SHP77 (cell line): ENCODE measurements around the gene C1QTNF1.

Experiments used
- DNase-seq, 2 experiments: peaks; one replicate each; lab custom pipeline; 2025; lab: John Stamatoyannopoulos, UW

Gene C1QTNF1

GRCh38 chr17:79023886-79024771 lies at the start of gene C1QTNF1:
TSS of gene C1QTNF1 (plus strand) at chr17:79024169. CDS start at chr17:79043969, 19,800 bp downstream.
- DNase-seq, result no peak

- no peak for DNase-seq
Measured at GRCh38 chr17:78974635-78975591, 49.1 kb upstream of the C1QTNF1 start.

- no peak for DNase-seq
Measured at GRCh38 chr17:78976907-78977680, 46.9 kb upstream of the C1QTNF1 start.

- DNase-seq, result no peak
Measured at GRCh38 chr17:78977681-78977943, 46.4 kb upstream of the C1QTNF1 start.

GRCh38 chr17:78977997-78978973 lies 45.7 kb upstream of the C1QTNF1 start:
- DNase-seq, result peak in 1 of 2 experiments; percentile 37

- DNase-seq, result peak; percentile 97
Measured at GRCh38 chr17:78979780-78980623, 44.0 kb upstream of the C1QTNF1 start, which contains the start of gene LGALS3BP. TSS of gene LGALS3BP (minus strand) at chr17:78979923. CDS start at chr17:78977191, 2,732 bp downstream.

GRCh38 chr17:78980624-78980972 lies 43.4 kb upstream of the C1QTNF1 start:
- DNase-seq, result no peak

GRCh38 chr17:78981010-78981888 lies 42.7 kb upstream of the C1QTNF1 start:
- DNase-seq, result no peak

GRCh38 chr17:78985395-78985794 lies 38.6 kb upstream of the C1QTNF1 start:
- DNase-seq, result no peak

- DNase-seq, result peak; percentile 65 to 72
Measured at GRCh38 chr17:78986048-78986648, 37.8 kb upstream of the C1QTNF1 start.

GRCh38 chr17:78986649-78987328 lies 37.2 kb upstream of the C1QTNF1 start:
- peak; percentile 64 to 67 for DNase-seq

GRCh38 chr17:78988152-78988551 lies 35.8 kb upstream of the C1QTNF1 start:
- DNase-seq, result no peak

- DNase-seq, result no peak
Measured at GRCh38 chr17:78990349-78991016, 33.5 kb upstream of the C1QTNF1 start.

- DNase-seq, result no peak
Measured at GRCh38 chr17:78991017-78991738, 32.8 kb upstream of the C1QTNF1 start.

- DNase-seq, result no peak
Measured at GRCh38 chr17:78991906-78992532, 31.9 kb upstream of the C1QTNF1 start.
